Endothelial cell of umbilical vein (primary cell): ENCODE data around the gene PPP2R5A.

ENCODE experiments used
- EZH2 ChIP-seq: IDR thresholded peaks from 2 replicates; pipeline ENCODE4 v1.6.1; 2012; ENCODE audit warnings: borderline replicate concordance, low read depth, mild to moderate bottlenecking, moderate library complexity, low read length, inconsistent platforms; ENCODE audit not compliant: severe bottlenecking
- FOS ChIP-seq: IDR thresholded peaks from 2 replicates; pipeline ENCODE4 v1.6.1; 2011; ENCODE audit warnings: mild to moderate bottlenecking, low read length, moderate library complexity, borderline replicate concordance; ENCODE audit not compliant: insufficient read depth
- JUN ChIP-seq: IDR thresholded peaks from 2 replicates; pipeline ENCODE4 v1.6.1; 2011; ENCODE audit warnings: borderline replicate concordance, low read depth; ENCODE audit not compliant: insufficient read length, insufficient read depth
- MYC ChIP-seq: IDR thresholded peaks from one replicate; pipeline ENCODE4 v1.6.1; 2011; ENCODE audit warnings: mild to moderate bottlenecking, low read depth, low read length
- POLR2A ChIP-seq: IDR thresholded peaks from 2 replicates; pipeline ENCODE4 v1.6.1; 2012; ENCODE audit warnings: low read depth, mild to moderate bottlenecking, control low read depth, low read length
- POLR2AphosphoS5 ChIP-seq: IDR thresholded peaks from 2 replicates; pipeline ENCODE4 v1.6.1; 2012; ENCODE audit warnings: low read depth, mild to moderate bottlenecking, control low read depth, low read length, moderate library complexity; ENCODE audit not compliant: insufficient read depth
- TF ChIP-seq, protein P1 (sequence below), 2 donors: IDR thresholded peaks; 1 replicate in 1 of 2; 2 replicates in 1 of 2; pipeline ENCODE4 v1.5.1; 2011; ENCODE audit warnings: low read length in 2 of 2, mild to moderate bottlenecking in 2 of 2, moderate library complexity in 2 of 2, control low read depth in 1 of 2, inconsistent platforms in 1 of 2, low read depth in 1 of 2; ENCODE audit not compliant: insufficient read depth in 1 of 2; ENCODE audit errors: extremely low read depth in 1 of 2

DNA sequence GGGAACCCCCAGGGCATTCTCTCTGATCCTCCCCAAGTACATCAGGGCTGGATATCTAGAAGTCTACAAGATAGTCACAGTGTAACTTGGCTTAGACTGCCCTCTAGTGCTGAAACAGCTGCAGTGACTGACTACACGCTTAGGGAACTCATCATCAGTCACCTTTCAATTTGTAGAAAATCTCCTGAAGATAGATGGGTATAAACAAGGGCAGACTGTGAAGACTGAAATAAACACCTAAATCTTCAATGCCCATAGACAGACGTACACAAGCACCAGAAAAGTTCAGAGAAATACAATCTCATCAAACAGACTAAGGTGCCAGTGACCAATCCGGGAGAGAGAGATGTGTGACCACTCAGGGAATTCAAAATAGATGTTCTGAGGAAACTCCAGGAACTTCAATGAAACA lies 82.9 kb downstream of the PPP2R5A start:
- TF ChIP-seq FOS (no peak), EZH2 (no peak), POLR2A (no peak), POLR2AphosphoS5 (no peak), MYC (no peak), JUN (no peak)
- TF ChIP-seq, protein P1, sequence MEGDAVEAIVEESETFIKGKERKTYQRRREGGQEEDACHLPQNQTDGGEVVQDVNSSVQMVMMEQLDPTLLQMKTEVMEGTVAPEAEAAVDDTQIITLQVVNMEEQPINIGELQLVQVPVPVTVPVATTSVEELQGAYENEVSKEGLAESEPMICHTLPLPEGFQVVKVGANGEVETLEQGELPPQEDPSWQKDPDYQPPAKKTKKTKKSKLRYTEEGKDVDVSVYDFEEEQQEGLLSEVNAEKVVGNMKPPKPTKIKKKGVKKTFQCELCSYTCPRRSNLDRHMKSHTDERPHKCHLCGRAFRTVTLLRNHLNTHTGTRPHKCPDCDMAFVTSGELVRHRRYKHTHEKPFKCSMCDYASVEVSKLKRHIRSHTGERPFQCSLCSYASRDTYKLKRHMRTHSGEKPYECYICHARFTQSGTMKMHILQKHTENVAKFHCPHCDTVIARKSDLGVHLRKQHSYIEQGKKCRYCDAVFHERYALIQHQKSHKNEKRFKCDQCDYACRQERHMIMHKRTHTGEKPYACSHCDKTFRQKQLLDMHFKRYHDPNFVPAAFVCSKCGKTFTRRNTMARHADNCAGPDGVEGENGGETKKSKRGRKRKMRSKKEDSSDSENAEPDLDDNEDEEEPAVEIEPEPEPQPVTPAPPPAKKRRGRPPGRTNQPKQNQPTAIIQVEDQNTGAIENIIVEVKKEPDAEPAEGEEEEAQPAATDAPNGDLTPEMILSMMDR (IDR thresholded peaks at IDR 0.05; ENCODE audit: extremely low read depth in 1 of 2, insufficient read depth in 1 of 2, low read depth in 1 of 2, low read length in 2 of 2) = peak; percentile 77 to 78
